Suprapubic skin (tissue), 4 donors: ENCODE measurements around the gene C15orf39. TPM values are rescaled to one million over a fixed set of nuclear protein-coding genes. Genes with fewer than 3 reads are reported as not detected.
A peak's percentile ranks its signal among the peaks of the same experiment; 100 is the strongest.
"Not testable (repeated sequence)": the region's sequence is repeated elsewhere in the genome, so short reads cannot be mapped to it uniquely, and the experiment has no call there.

Experiments
- DNase-seq, 2 donors: peaks; one replicate each; pipeline ENCODE4 v3.0.0-alpha.2; 2019; ENCODE audit warnings: low spot score in 2 of 2
- H3K27ac ChIP-seq: fragments of 200-600 bp; sonication (generic); one replicate; pipeline ENCODE4 v1.5.1; 2019
- H3K27me3 ChIP-seq: fragments of 200-600 bp; sonication (generic); one replicate; pipeline ENCODE4 v1.5.1; 2019
- H3K36me3 ChIP-seq: fragments of 200-600 bp; sonication (generic); one replicate; pipeline ENCODE4 v1.5.1; 2019
- H3K4me1 ChIP-seq: fragments of 200-600 bp; sonication (generic); one replicate; pipeline ENCODE4 v1.5.1; 2019
- H3K4me3 ChIP-seq: fragments of 200-600 bp; sonication (generic); one replicate; pipeline ENCODE4 v1.5.1; 2019; ENCODE audit warnings: mild to moderate bottlenecking
- H3K9me3 ChIP-seq: fragments of 200-600 bp; sonication (generic); one replicate; pipeline ENCODE4 v1.5.1; 2019
- CTCF ChIP-seq, 2 donors: fragments of 200-600 bp in 1 of 2; fragments of 450-650 bp in 1 of 2; sonication (generic) in 1 of 2; IDR thresholded peaks; one replicate each; pipeline ENCODE4 v1.5.1; 2016 to 2019; ENCODE audit warnings: antibody characterized with exemption in 2 of 2, mild to moderate bottlenecking in 1 of 2, moderate library complexity in 1 of 2
- EP300 ChIP-seq: sonication (generic); formaldehyde crosslinking; IDR thresholded peaks from one replicate; pipeline ENCODE4 v1.6.1; 2017; ENCODE audit warnings: antibody characterized with exemption
- POLR2A ChIP-seq, 2 donors: fragments of 450-650 bp; IDR thresholded peaks; one replicate each; pipeline ENCODE4 v1.6.1; 2017; ENCODE audit warnings: antibody characterized with exemption in 2 of 2, mild to moderate bottlenecking in 2 of 2, moderate library complexity in 2 of 2
- POLR2AphosphoS5 ChIP-seq, 3 donors: sonication (generic); formaldehyde crosslinking; IDR thresholded peaks; one replicate each; pipeline ENCODE4 v1.6.1; 2017; ENCODE audit warnings: antibody characterized with exemption in 3 of 3
- WGBS: methylation state at CpG from one replicate; pipeline ENCODE4 v1.1.5; 2018; 5-methylcytosine and 5-hydroxymethylcytosine counted together
- total RNA-seq, 4 donors: library from RNA; depleted of rRNA; stranded (reverse); fragments of >200 nt; gene quantifications; one replicate each; pipeline ENCODE4 v1.1.0, GENCODE V29; 2016

C15orf39 gene
- total RNA-seq, 4 donors from 2014 or later: 33.0 to 35.2 (median 33.3) TPM

DNA sequence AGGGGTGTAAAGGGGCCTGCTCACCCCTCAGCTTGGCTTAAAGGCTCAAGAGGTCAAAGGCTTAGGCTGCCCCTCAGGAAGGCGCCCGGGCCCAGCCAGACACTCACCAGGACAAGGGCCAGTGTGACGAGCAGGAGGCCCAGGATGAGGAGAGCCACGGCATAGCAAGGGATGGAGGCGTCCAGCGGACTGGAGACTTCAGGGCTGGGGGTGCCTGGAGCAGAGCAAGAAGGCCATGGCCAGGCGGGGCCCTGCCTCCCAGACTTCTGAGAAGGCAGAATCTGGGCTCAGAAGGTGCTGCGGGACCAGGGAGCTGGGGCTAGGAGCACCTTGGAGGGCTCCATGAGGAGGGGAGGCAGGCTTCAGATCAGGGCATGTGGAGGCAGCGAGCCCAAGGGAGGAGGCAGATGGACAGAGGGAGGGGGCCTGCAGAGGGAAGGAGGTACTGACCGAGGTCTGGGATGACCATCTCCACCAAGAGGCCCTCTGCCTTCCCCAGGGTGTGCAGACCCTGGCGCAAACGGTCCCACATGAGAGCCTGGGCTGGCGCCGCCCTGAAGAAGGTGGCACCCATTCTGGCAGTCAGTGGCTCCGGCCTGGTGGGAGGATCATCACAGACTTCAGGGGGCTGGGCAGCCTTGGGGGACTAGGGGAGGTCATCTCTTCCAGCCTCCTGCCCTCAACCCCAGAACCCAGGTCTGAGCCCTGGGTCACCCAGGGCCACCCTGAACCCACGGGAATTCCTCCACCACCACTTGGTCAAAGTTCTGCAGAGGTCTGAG is 24.5 kb downstream of the C15orf39 start:
- 96% methylated on average over 8 of the region's 16 CpGs for WGBS
- Histone ChIP-seq H3K9me3 (no peaks in the 10 kb centered on the region), H3K27ac (no peak overlapping the region), H3K36me3 (no peaks in the 10 kb centered on the region), H3K4me1 (no peaks in the 10 kb centered on the region), H3K4me3 (no peak overlapping the region), H3K27me3 (peaks cover 3% of the 10 kb centered on the region)
- no peak for TF ChIP-seq POLR2A (IDR thresholded peaks at IDR 0.05)
- no peak for DNase-seq

DNA sequence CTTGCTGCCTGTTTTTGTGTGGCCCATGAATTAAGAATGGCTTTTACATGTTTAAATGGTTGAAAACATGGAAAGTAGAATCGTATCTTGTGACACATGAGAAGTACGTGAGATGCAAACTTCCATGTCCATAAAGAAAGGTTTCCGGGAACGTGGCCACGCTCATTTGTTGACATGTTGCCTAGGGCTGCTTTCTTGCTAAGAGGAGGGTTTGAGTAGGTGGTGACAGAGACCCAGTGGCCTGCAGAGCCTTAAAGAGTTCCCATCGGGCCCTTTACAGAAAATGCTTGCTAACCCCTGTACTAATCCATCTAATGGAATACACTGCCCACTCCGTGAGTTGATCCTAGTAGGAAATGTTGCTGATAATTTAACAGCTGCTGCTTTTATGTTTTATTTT is 25.4 kb downstream of the C15orf39 start:
- 81% methylated on average over 7 of the region's 7 CpGs for WGBS
- not testable (repeated sequence) for H3K4me3 ChIP-seq, H3K27me3 ChIP-seq, H3K36me3 ChIP-seq, H3K27ac ChIP-seq, H3K4me1 ChIP-seq, H3K9me3 ChIP-seq
- DNase-seq: peak in 1 of 2 donors; percentile 31

- Histone ChIP-seq H3K4me1 (no peaks in the 10 kb centered on the region), H3K27ac (no peak overlapping the region), H3K36me3 (no peaks in the 10 kb centered on the region), H3K4me3 (no peak overlapping the region), H3K9me3 (no peaks in the 10 kb centered on the region), H3K27me3 (peaks cover 12% of the 10 kb centered on the region)
- WGBS: 90% methylated on average over 12 of the region's 13 CpGs
- peak in 1 of 2 donors; percentile 34 for DNase-seq
- no peak for TF ChIP-seq CTCF (IDR thresholded peaks at IDR 0.05)
- no peak for TF ChIP-seq POLR2A (IDR thresholded peaks at IDR 0.05)
- TF ChIP-seq EP300: no peak
- TF ChIP-seq POLR2AphosphoS5 (IDR thresholded peaks at IDR 0.05): no peak
These were observed 26.1 kb downstream of the C15orf39 start for GRCh38 chr15:75227663-75228280.

GRCh38 chr15:75228787-75229186 is 27.1 kb downstream of the C15orf39 start:
- peak in 1 of 2 donors; percentile 54 for DNase-seq
- Histone ChIP-seq H3K27ac (no peak overlapping the region), H3K36me3 (no peaks in the 10 kb centered on the region), H3K4me3 (no peak overlapping the region), H3K9me3 (no peaks in the 10 kb centered on the region), H3K27me3 (peaks cover 22% of the 10 kb centered on the region), H3K4me1 (no peaks in the 10 kb centered on the region)
- no peak for TF ChIP-seq POLR2A (IDR thresholded peaks at IDR 0.05)
- no peak for TF ChIP-seq EP300
- 76% methylated on average over 5 of the region's 9 CpGs for WGBS

DNA sequence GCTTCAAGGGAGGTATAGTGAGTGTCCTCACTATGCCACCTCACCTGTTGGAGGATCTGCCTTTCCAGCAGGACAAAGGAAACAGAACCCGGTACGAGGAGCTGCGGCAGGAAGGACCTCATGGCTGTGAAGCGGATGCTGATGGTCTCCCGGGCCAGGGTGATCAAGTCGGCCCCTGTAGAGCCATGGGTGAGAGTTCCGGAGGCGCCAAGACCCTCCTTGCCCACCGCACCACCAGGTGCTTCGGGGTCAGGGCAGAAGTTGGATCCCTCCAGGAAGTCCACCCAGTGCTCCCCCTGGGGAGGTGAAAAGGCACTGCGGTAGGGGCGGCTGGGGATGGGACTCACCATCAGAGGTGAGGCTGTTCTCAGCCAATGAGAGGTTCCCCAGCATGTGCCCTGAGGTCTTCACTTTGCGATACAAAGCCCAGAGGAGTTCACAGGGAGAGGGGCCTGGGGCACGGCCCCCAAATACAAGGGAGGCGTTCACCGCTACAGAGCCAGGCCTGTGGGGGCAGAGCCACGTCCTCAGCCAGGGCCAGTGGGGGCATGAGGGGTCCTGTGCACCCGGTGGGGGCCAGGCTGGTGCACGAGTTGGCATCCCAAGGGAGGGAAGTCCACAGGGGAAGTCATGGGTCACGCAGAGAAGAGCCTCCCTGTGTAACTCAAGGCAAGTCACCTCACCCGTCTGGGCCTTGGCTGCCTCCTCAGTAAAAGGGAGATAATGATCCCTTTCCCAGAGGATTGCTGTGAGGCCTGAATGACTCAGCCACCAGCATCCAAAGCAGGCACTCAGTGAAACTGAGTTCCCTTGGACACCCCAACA is 27.7 kb downstream of the C15orf39 start:
- no peak overlapping the region for H3K27ac ChIP-seq
- TF ChIP-seq EP300: no peak
- TF ChIP-seq CTCF (IDR thresholded peaks at IDR 0.05): no peak
- no peak for TF ChIP-seq POLR2AphosphoS5 (IDR thresholded peaks at IDR 0.05)
- no peak for TF ChIP-seq POLR2A (IDR thresholded peaks at IDR 0.05)
- 94% methylated on average over 10 of the region's 21 CpGs for WGBS
- H3K36me3 ChIP-seq: no peaks in the 10 kb centered on the region
- peaks cover 29% of the 10 kb centered on the region for H3K27me3 ChIP-seq
- DNase-seq: peak in 1 of 2 donors; percentile 50
- no peaks in the 10 kb centered on the region for H3K9me3 ChIP-seq
- H3K4me1 ChIP-seq: no peaks in the 10 kb centered on the region
- H3K4me3 ChIP-seq: no peak overlapping the region

- no peaks in the 10 kb centered on the region for H3K36me3 ChIP-seq
- H3K4me1 ChIP-seq: no peaks in the 10 kb centered on the region
- 72% methylated on average over 2 of the region's 2 CpGs for WGBS
- peaks cover 30% of the 10 kb centered on the region for H3K27me3 ChIP-seq
- no peak for TF ChIP-seq POLR2AphosphoS5 (IDR thresholded peaks at IDR 0.05)
- TF ChIP-seq POLR2A (IDR thresholded peaks at IDR 0.05): no peak
- TF ChIP-seq CTCF (IDR thresholded peaks at IDR 0.05): no peak
- TF ChIP-seq EP300: no peak
- no peak for DNase-seq
- H3K9me3 ChIP-seq: no peaks in the 10 kb centered on the region
- no peak overlapping the region for H3K4me3 ChIP-seq
- no peak overlapping the region for H3K27ac ChIP-seq
These were observed 28.3 kb downstream of the C15orf39 start for GRCh38 chr15:75230016-75230343.
